HCT116 (cell line): ENCODE data around the gene KMO. TPM values are rescaled to one million over a fixed set of nuclear protein-coding genes. Genes with fewer than 3 reads are reported as not detected.

Experiments
- ATAC-seq: fragments of 200-7000 bp; cut with Tn5 transposase; 2 replicates; pipeline ENCODE4 v1.9.1; 2020; ENCODE audit warnings: mild to moderate bottlenecking, moderate library complexity
- BruUV-seq: library from RNA; stranded (reverse); fragments of 400-500 nt; replicated peaks from 2 replicates; lab custom pipeline; 2021; lab: Mats Ljungman, UMichigan
- CTCF ChIA-PET: fragments of 300-600 bp; sonication (Branson Sonifier 250); formaldehyde crosslinking; loops from one replicate; lab custom pipeline; 2021; ENCODE audit warnings: antibody characterized with exemption; lab: Charles Lee
- POLR2A ChIA-PET: fragments of 300-600, 350-600 bp; sonication (Branson Sonifier 250); formaldehyde crosslinking; loops from one replicate; lab custom pipeline; 2021; ENCODE audit warnings: antibody characterized with exemption; lab: Charles Lee
- RAD21 ChIA-PET, 2 experiments: fragments of 300-600 bp; sonication (Branson Sonifier 250); formaldehyde crosslinking; loops; one replicate each; lab custom pipeline; 2023; ENCODE audit warnings: low total read pairs in 2 of 2; ENCODE audit not compliant: uncharacterized antibody in 2 of 2, unreplicated experiment in 2 of 2, low non-redundant PET in 1 of 2; lab: Charles Lee
- DNase-seq: peaks from one replicate; pipeline ENCODE4 v3.0.0-alpha.2; 2010; ENCODE audit warnings: low read depth, low spot score
- H2AFZ ChIP-seq: fragments of 200-600 bp; shearing (Covaris generic), sonication (generic); 2 replicates; pipeline ENCODE4 v1.6.1; 2017; ENCODE audit warnings: low read depth, mixed run types, mixed read lengths, antibody characterized with exemption, low read length; ENCODE audit not compliant: poor library complexity, severe bottlenecking
- H3K27ac ChIP-seq: 2 replicates; pipeline ENCODE4 v1.5.1; 2012; ENCODE audit warnings: low read depth, low read length
- H3K27me3 ChIP-seq: fragments of 200-600 bp; sonication (generic); 2 replicates; pipeline ENCODE4 v1.6.1; 2016; ENCODE audit warnings: mixed run types, low read length, mixed read lengths; ENCODE audit not compliant: insufficient read depth
- H3K36me3 ChIP-seq, 2 experiments: fragments of 200-500 bp in 1 of 2; fragments of 200-600 bp in 1 of 2; sonication (Bioruptor generic) in 1 of 2; sonication (generic) in 1 of 2; 2 replicates each; pipeline versions ENCODE4 v1.5.1 to v1.6.1; 2014 to 2016; ENCODE audit warnings: low read length in 2 of 2, inconsistent platforms in 1 of 2, mixed read lengths in 1 of 2, mixed run types in 1 of 2; ENCODE audit not compliant: insufficient read depth in 2 of 2, control insufficient read depth in 1 of 2
- H3K4me1 ChIP-seq, 2 experiments: fragments of 200-600 bp in 1 of 2; sonication (generic) in 1 of 2; 2 replicates each; pipeline versions ENCODE4 v1.5.1 to v1.6.1; 2012 to 2017; ENCODE audit warnings: low read length in 2 of 2, inconsistent platforms in 1 of 2, mild to moderate bottlenecking in 1 of 2, mixed read lengths in 1 of 2, mixed run types in 1 of 2, moderate library complexity in 1 of 2; ENCODE audit not compliant: insufficient read depth in 2 of 2, control insufficient read depth in 1 of 2
- H3K4me2 ChIP-seq: fragments of 200-600 bp; sonication (generic); 2 replicates; pipeline ENCODE4 v1.6.1; 2017; ENCODE audit warnings: mixed run types, low read length, mixed read lengths
- H3K4me3 ChIP-seq, 2 experiments: fragments of 200-600 bp in 1 of 2; sonication (generic) in 1 of 2; replicated peaks in 1 of 2; 2 replicates each; pipeline ENCODE4 v1.5.1; 2011 to 2016; ENCODE audit warnings: low read length in 2 of 2, control low read depth in 1 of 2, low read depth in 1 of 2, mild to moderate bottlenecking in 1 of 2, mixed read lengths in 1 of 2, mixed run types in 1 of 2
- H3K79me2 ChIP-seq: fragments of 200-600 bp; sonication (generic); 2 replicates; pipeline ENCODE4 v1.6.1; 2017; ENCODE audit warnings: mild to moderate bottlenecking, mixed run types, low read length, moderate library complexity, mixed read lengths; ENCODE audit not compliant: insufficient read depth
- H3K9ac ChIP-seq: fragments of 200-600 bp; sonication (generic); 2 replicates; pipeline ENCODE4 v1.6.1; 2016; ENCODE audit warnings: low read length, mixed read lengths
- H3K9me2 ChIP-seq: fragments of 200-600 bp; sonication (generic), shearing (Covaris generic); 2 replicates; pipeline ENCODE4 v1.6.1; 2017; ENCODE audit warnings: mixed run types, mild to moderate bottlenecking, moderate library complexity; ENCODE audit not compliant: insufficient read depth
- H3K9me3 ChIP-seq, 2 experiments: fragments of 200-500 bp in 1 of 2; fragments of 200-600 bp in 1 of 2; sonication (Bioruptor generic) in 1 of 2; sonication (generic) in 1 of 2; 2 replicates each; pipeline ENCODE4 v1.6.1; 2014 to 2017; ENCODE audit warnings: low read length in 2 of 2, mixed read lengths in 2 of 2, inconsistent platforms in 1 of 2, low read depth in 1 of 2, mild to moderate bottlenecking in 1 of 2, mixed run types in 1 of 2, moderate library complexity in 1 of 2; ENCODE audit not compliant: control insufficient read depth in 1 of 2, insufficient read depth in 1 of 2
- H4K20me1 ChIP-seq: fragments of 200-600 bp; sonication (generic), shearing (Covaris generic); 2 replicates; pipeline ENCODE4 v1.6.1; 2017; ENCODE audit warnings: mixed run types, mild to moderate bottlenecking, moderate library complexity; ENCODE audit not compliant: insufficient read depth
- CBX3 ChIP-seq: IDR thresholded peaks from 2 replicates; pipeline ENCODE4 v1.6.1; 2012; ENCODE audit warnings: low read depth
- POLR2AphosphoS5 ChIP-seq: IDR thresholded peaks from 2 replicates; pipeline ENCODE4 v1.6.1; 2011; ENCODE audit warnings: mild to moderate bottlenecking, low read depth, low read length, moderate library complexity
- RAD21 ChIP-seq: IDR thresholded peaks from 2 replicates; pipeline ENCODE4 v1.6.1; 2012; ENCODE audit warnings: low read depth, mild to moderate bottlenecking
- REST ChIP-seq: IDR thresholded peaks from 2 replicates; pipeline ENCODE4 v1.6.1; 2012; ENCODE audit warnings: low read depth
- SP1 ChIP-seq: IDR thresholded peaks from 2 replicates; pipeline ENCODE4 v1.6.1; 2012; ENCODE audit warnings: low read depth
- intact Hi-C: fragments of 100-400 bp; cut with micrococcal nuclease; formaldehyde crosslinking; loops from 2 replicates; pipeline ENCODE4 v1.10.0; 2022
- total RNA-seq: library from RNA; stranded (reverse); gene quantifications from one replicate; pipeline ENCODE4 v1.2.1, GENCODE V29; 2021; ENCODE audit not compliant: unreplicated experiment
- TF ChIP-seq, protein P1 (sequence below), 3 experiments: fragments of 200-600 bp in 1 of 3; sonication (generic) in 1 of 3; IDR thresholded peaks in 2 of 3; conservative IDR thresholded peaks in 1 of 3; 2 replicates each; pipeline ENCODE4 v1.5.1; 2012 to 2017; ENCODE audit warnings: low read depth in 2 of 3, low read length in 2 of 3, antibody characterized with exemption in 1 of 3, borderline replicate concordance in 1 of 3, control low read depth in 1 of 3, mild to moderate bottlenecking in 1 of 3, mixed read lengths in 1 of 3, mixed run types in 1 of 3, moderate library complexity in 1 of 3; ENCODE audit not compliant: insufficient read depth in 1 of 3
- TF ChIP-seq, protein P2 (sequence below): IDR thresholded peaks from 2 replicates; pipeline ENCODE4 v1.6.1; 2012

Gene KMO
- total RNA-seq, 1 experiment from 2014 or later, result not detected

DNA sequence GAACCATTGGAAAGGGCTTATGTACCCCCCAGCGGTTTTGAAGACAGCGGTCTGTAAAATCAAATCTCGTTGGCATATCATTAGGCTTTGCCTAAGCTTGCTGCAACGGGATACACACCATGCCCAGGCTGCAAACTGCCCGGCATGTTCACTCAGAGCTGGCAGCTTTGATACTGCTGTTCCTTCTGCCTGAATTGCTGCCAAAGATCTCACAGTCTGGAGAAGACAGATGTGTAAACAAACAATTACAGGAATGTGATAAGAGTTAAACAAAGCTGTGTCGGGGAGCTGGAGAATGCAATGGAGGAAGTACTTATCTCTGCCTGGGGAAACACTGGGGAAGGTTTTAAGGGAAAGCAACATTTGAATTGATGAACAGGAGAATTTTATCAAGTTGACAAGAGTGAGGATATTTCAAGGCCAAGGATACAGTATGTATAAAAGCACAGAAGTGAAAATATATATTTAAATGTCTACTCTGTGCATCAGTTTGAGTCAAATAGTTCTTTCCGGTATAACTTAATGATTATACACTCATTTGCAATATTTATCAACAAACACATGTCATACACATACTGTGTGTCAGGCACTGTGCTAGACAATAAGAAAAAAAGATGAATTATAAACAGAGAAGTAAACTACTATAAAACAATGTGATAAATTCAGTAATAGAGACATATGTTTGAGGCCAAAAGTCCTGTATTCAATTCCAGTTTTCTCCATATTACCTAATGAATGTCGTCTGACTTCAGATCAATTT lies 78.1 kb downstream of the KMO start (continued):
- TF ChIP-seq, protein P1, sequence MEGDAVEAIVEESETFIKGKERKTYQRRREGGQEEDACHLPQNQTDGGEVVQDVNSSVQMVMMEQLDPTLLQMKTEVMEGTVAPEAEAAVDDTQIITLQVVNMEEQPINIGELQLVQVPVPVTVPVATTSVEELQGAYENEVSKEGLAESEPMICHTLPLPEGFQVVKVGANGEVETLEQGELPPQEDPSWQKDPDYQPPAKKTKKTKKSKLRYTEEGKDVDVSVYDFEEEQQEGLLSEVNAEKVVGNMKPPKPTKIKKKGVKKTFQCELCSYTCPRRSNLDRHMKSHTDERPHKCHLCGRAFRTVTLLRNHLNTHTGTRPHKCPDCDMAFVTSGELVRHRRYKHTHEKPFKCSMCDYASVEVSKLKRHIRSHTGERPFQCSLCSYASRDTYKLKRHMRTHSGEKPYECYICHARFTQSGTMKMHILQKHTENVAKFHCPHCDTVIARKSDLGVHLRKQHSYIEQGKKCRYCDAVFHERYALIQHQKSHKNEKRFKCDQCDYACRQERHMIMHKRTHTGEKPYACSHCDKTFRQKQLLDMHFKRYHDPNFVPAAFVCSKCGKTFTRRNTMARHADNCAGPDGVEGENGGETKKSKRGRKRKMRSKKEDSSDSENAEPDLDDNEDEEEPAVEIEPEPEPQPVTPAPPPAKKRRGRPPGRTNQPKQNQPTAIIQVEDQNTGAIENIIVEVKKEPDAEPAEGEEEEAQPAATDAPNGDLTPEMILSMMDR (IDR thresholded peaks at IDR 0.05 in 2 of 3, conservative IDR thresholded peaks at IDR 0.05 in 1 of 3; ENCODE audit: borderline replicate concordance in 1 of 3, insufficient read depth in 1 of 3, low read depth in 2 of 3, low read length in 2 of 3), result no peak

DNA sequence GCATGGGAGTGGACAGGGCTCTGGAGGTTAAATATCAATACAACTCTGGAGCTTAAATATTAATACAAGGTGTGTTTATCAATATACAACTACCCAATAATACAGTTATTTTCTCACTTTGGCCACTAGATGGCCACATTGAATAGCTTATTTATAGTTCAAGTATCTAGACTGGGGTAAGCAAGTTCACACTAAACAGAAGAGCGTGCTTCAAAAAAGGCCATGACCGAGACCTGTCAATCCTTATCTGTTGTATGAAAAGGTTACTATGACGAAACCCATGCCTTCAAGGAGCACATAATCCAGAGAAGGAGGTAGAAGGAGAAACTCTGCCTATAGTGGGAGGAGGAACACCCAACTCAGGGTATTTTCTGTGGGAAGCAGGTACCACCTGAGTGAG lies 78.9 kb downstream of the KMO start:
- DNase-seq, result peak; percentile 56
- H3K36me3 ChIP-seq, result no peaks in the 10 kb centered on the region
- H3K9me2 ChIP-seq, result no peaks in the 10 kb centered on the region
- POLR2A ChIA-PET, result interaction anchor here (0.7 to 1.2 kb wide), 2 partner anchors 223 to 237 kb away, joined by 3 to 4 read pairs; partner anchors contain the start of gene EXO1
- TF ChIP-seq CBX3, result peak; percentile 30; the same call in 1 of the 2 replicates
- no peak for TF ChIP-seq REST
- TF ChIP-seq, protein P1 (IDR thresholded peaks at IDR 0.05 in 2 of 3, conservative IDR thresholded peaks at IDR 0.05 in 1 of 3; ENCODE audit: borderline replicate concordance in 1 of 3, insufficient read depth in 1 of 3, low read depth in 2 of 3, low read length in 2 of 3), result peak; percentile 42 to 77 (median 74)
- TF ChIP-seq, protein P2, sequence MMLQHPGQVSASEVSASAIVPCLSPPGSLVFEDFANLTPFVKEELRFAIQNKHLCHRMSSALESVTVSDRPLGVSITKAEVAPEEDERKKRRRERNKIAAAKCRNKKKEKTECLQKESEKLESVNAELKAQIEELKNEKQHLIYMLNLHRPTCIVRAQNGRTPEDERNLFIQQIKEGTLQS, result no peak
- no peak for TF ChIP-seq SP1
- TF ChIP-seq POLR2AphosphoS5, result no peak
- peak; percentile 89 for TF ChIP-seq RAD21
- no peak overlapping the region for H3K27ac ChIP-seq
- CTCF ChIA-PET, result interaction anchor here (0.6 to 2.8 kb wide), 30 partner anchors 9 to 406 kb away, joined by 3 to 22 read pairs (median 4); partner anchors contain the start of genes CHML, FH, KMO and MAP1LC3C
- intact Hi-C loops, result loop anchor here (1.0 to 2.0 kb wide), 3 partner anchors 223 to 406 kb away; partner anchors contain the start of gene MAP1LC3C
- RAD21 ChIA-PET, result no interaction called here
- no peaks in the 10 kb centered on the region for H3K27me3 ChIP-seq
- H3K4me2 ChIP-seq, result no peak overlapping the region
- peak; percentile 91 for ATAC-seq
- no peak overlapping the region for H3K4me3 ChIP-seq
- no peaks in the 10 kb centered on the region; the same call in 1 of the 2 replicates for H4K20me1 ChIP-seq
- H3K9ac ChIP-seq, result no peak overlapping the region
- peaks cover 0 to 8% of the 10 kb centered on the region in 2 experiments; a peak in 1 of 4 replicates for H3K4me1 ChIP-seq
- no peaks in the 10 kb centered on the region for H3K79me2 ChIP-seq
- BruUV-seq, result no TSS peak
- no peak overlapping the region for H2AFZ ChIP-seq
- H3K9me3 ChIP-seq, result no peaks in the 10 kb centered on the region
